Ovary (tissue), 3 donors: ENCODE measurements around the gene NLRC4.

Experiments used
- EP300 ChIP-seq: sonication (generic); formaldehyde crosslinking; IDR thresholded peaks from one replicate; pipeline ENCODE4 v1.6.1; 2017; ENCODE audit warnings: antibody characterized with exemption
- TF ChIP-seq, protein P1 (sequence below), 3 donors: fragments of 450-650 bp in 2 of 3; fragments of 200-600 bp in 1 of 3; IDR thresholded peaks; one replicate each; pipeline versions ENCODE4 v1.5.1 to v1.8.0; 2016 to 2022; ENCODE audit warnings: antibody characterized with exemption in 3 of 3, mild to moderate bottlenecking in 1 of 3
- donor health status: DM: no; HTN: no; CAD: no.

DNA sequence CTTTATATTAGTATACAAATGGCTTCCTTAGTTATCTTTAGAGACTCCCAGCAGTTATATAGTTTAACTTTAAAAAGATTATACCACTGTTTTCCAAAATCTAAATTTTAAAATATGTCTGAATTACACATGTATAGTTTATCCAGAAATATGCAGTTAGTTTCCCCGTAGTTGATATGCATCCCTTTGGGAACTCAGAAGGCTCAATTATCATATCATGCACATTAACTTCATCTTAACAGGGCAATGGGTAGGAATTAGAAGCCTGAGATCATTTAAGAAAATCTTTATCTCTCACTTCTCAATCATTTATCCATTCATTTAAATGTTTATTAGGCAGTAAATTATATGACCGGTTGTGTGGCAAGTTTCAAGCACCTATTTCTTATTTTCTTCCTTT lies 27.2 kb downstream of the NLRC4 start:
- TF ChIP-seq, protein P1, sequence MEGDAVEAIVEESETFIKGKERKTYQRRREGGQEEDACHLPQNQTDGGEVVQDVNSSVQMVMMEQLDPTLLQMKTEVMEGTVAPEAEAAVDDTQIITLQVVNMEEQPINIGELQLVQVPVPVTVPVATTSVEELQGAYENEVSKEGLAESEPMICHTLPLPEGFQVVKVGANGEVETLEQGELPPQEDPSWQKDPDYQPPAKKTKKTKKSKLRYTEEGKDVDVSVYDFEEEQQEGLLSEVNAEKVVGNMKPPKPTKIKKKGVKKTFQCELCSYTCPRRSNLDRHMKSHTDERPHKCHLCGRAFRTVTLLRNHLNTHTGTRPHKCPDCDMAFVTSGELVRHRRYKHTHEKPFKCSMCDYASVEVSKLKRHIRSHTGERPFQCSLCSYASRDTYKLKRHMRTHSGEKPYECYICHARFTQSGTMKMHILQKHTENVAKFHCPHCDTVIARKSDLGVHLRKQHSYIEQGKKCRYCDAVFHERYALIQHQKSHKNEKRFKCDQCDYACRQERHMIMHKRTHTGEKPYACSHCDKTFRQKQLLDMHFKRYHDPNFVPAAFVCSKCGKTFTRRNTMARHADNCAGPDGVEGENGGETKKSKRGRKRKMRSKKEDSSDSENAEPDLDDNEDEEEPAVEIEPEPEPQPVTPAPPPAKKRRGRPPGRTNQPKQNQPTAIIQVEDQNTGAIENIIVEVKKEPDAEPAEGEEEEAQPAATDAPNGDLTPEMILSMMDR (IDR thresholded peaks at IDR 0.05): no peak
- no peak for TF ChIP-seq EP300
